K562 (cell line): Measurements from ENCODE around the gene ECM1. TPM values are rescaled to one million over a fixed set of nuclear protein-coding genes. Genes with fewer than 3 reads are reported as not detected.
A peak's percentile ranks its signal among the peaks of the same experiment; 100 is the strongest.

Experiments used
- ATF7 ChIP-seq: fragments of 450-650 bp; IDR thresholded peaks from 2 replicates; pipeline ENCODE4 v1.7.1; 2014; ENCODE audit warnings: mild to moderate bottlenecking, moderate library complexity
- CBFA2T3 ChIP-seq: fragments of 450-650 bp; IDR thresholded peaks from 2 replicates; pipeline ENCODE4 v1.6.1; 2017
- CHCHD3 ChIP-seq: fragments of 250-450 bp; sonication (Bioruptor Pico); IDR thresholded peaks from 2 replicates; pipeline ENCODE4 v2.1.2; 2022; ENCODE audit warnings: mild to moderate bottlenecking
- CSDE1 ChIP-seq, 2 experiments: fragments of 450-650 bp; IDR thresholded peaks; 2 replicates each; pipeline ENCODE4 v1.6.1; 2016; ENCODE audit warnings: mild to moderate bottlenecking in 1 of 2
- GATAD2A ChIP-seq: fragments of 450-650 bp; IDR thresholded peaks from 2 replicates; pipeline ENCODE4 v1.6.1; 2017
- HDGF ChIP-seq: fragments of 450-650 bp; IDR thresholded peaks from 2 replicates; pipeline ENCODE4 v1.6.1; 2016
- HEY1 ChIP-seq: fragments of 250-450 bp; sonication (Bioruptor Pico); IDR thresholded peaks from 2 replicates; pipeline ENCODE4 v1.5.0; 2020; ENCODE audit warnings: mild to moderate bottlenecking, moderate library complexity, borderline replicate concordance
- KDM5B ChIP-seq: fragments of 200-600 bp; sonication (generic); IDR thresholded peaks from 2 replicates; pipeline ENCODE4 v1.6.1; 2012; ENCODE audit warnings: low read depth, mild to moderate bottlenecking, moderate library complexity, low read length, control low read depth, inconsistent platforms; ENCODE audit not compliant: insufficient replicate concordance
- NRF1 ChIP-seq, 2 experiments: fragments of 450-650 bp; IDR thresholded peaks in 1 of 2; conservative IDR thresholded peaks in 1 of 2; 2 replicates each; pipeline ENCODE4 v1.6.1; 2014; ENCODE audit warnings: mild to moderate bottlenecking in 2 of 2
- RNF2 ChIP-seq: sonication (generic); IDR thresholded peaks from 2 replicates; pipeline ENCODE4 v1.6.1; 2016
- SAP30 ChIP-seq: fragments of 200-600 bp; sonication (generic); IDR thresholded peaks from 2 replicates; pipeline ENCODE4 v1.6.1; 2012; ENCODE audit warnings: borderline replicate concordance, low read depth, mild to moderate bottlenecking, moderate library complexity, low read length, control low read depth, inconsistent platforms; ENCODE audit not compliant: insufficient read depth, poor library complexity, severe bottlenecking
- ZNF140 ChIP-seq: fragments of 250-450 bp; sonication (Bioruptor Pico); IDR thresholded peaks from 2 replicates; pipeline ENCODE4 v1.8.0; 2021; ENCODE audit warnings: moderate library complexity, mild to moderate bottlenecking, inconsistent platforms
- ZNF347 ChIP-seq: fragments of 450-650 bp; formaldehyde crosslinking; IDR thresholded peaks from 2 replicates; pipeline ENCODE4 v1.4.0; 2020; ENCODE audit warnings: low read depth, mild to moderate bottlenecking, moderate library complexity
- ZNF586 ChIP-seq: fragments of 450-650 bp; formaldehyde crosslinking; conservative IDR thresholded peaks from 2 replicates; pipeline ENCODE4 v1.4.0; 2020; ENCODE audit warnings: mild to moderate bottlenecking, moderate library complexity
- polyA plus RNA-seq, 8 experiments: library from polyadenylated mRNA; depleted of rRNA in 4 of 8; stranded (reverse) in 5 of 8; unstranded in 3 of 8; fragments of >200 nt; fragmentation: Nextera tagmentation in 2 of 8; fragmentation: Illumina TruSeq in 1 of 8; extraction: Ambion mirVana in 2 of 8; extraction: Trizol in 1 of 8; gene quantifications; 2 replicates each; pipeline versions ENCODE4 v1.2.1 to v1.2.3, GENCODE V29; 2011 to 2014; ENCODE audit warnings: inconsistent platforms in 1 of 8, missing spikeins in 1 of 8
- total RNA-seq, 7 experiments: library from RNA; depleted of rRNA in 6 of 7; stranded (reverse); fragments of >200 nt in 6 of 7; fragmentation: Illumina TruSeq in 2 of 7; extraction: Trizol in 2 of 7; gene quantifications; 2 replicates each; pipeline versions ENCODE4 v1.2.1 to v1.2.3, GENCODE V29; 2011 to 2021; ENCODE audit warnings: low replicate concordance in 1 of 7
- TF ChIP-seq, protein P1 (sequence below), 2 experiments: IDR thresholded peaks; 2 replicates each; pipeline ENCODE4 v1.6.1; 2012; ENCODE audit warnings: improper control_type of control experiment in 2 of 2, low read depth in 2 of 2, low read length in 2 of 2, borderline replicate concordance in 1 of 2
- TF ChIP-seq, protein P2 (sequence below): fragments of 450-650 bp; formaldehyde crosslinking; IDR thresholded peaks from 2 replicates; pipeline ENCODE4 v1.4.0; 2022; ENCODE audit warnings: missing genetic modification characterization
- TF ChIP-seq, protein P3 (sequence below): IDR thresholded peaks from 3 replicates; pipeline ENCODE4 v1.6.1; 2011; ENCODE audit warnings: borderline replicate concordance, mild to moderate bottlenecking, moderate library complexity; ENCODE audit not compliant: insufficient read length; ENCODE audit errors: extremely low read depth
- TF ChIP-seq, protein P4 (sequence below): sonication (generic); formaldehyde crosslinking; IDR thresholded peaks from 2 replicates; pipeline ENCODE4 v1.8.0; 2022; ENCODE audit warnings: mild to moderate bottlenecking, missing genetic modification reagents, borderline replicate concordance

The ECM1 gene
- total and polyA plus RNA-seq, 9 of the 15 experiments (the other 6 are each of a cell fraction or from before 2014, with no cell fraction given), result 6.6 to 52.2 (median 12.8) TPM

DNA sequence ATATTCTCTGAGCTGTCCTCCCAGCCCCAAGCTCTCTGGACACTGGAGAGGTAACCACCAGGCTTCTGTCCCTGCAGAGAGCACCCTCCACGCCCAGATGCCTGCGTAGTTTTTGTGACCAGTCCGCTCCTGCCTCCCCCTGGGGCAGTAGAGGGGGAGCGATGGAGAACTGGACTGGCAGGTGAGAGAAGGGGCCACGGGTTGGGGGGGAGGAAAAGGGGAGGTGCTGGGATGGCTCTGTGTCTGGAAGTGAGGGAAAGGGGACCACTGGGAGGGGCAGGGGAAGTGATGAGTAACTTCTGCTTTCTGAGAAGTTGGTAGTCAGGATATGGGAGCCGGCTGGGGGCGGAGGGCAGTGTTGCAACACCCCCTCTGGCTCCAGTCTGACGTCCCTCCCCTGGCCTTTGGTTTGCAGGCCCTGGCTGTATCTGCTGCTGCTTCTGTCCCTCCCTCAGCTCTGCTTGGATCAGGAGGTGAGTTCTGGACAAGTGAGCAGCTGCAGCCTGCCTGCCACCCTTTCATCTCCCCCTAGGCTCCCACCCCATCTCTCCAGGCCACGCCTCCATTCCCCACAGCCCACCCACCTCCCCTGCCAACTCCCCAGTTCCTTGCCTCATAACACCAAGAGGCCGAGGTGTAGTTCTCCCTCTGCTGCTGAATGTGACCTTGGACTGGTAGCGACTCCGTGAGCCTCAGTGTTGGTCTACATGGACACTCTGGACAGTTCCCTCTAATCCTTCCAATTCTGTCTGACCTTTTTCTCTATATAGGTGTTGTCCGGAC lies 44.4 kb downstream of the ECM1 start (continued):
- TF ChIP-seq, protein P1, sequence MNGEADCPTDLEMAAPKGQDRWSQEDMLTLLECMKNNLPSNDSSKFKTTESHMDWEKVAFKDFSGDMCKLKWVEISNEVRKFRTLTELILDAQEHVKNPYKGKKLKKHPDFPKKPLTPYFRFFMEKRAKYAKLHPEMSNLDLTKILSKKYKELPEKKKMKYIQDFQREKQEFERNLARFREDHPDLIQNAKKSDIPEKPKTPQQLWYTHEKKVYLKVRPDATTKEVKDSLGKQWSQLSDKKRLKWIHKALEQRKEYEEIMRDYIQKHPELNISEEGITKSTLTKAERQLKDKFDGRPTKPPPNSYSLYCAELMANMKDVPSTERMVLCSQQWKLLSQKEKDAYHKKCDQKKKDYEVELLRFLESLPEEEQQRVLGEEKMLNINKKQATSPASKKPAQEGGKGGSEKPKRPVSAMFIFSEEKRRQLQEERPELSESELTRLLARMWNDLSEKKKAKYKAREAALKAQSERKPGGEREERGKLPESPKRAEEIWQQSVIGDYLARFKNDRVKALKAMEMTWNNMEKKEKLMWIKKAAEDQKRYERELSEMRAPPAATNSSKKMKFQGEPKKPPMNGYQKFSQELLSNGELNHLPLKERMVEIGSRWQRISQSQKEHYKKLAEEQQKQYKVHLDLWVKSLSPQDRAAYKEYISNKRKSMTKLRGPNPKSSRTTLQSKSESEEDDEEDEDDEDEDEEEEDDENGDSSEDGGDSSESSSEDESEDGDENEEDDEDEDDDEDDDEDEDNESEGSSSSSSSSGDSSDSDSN (IDR thresholded peaks at IDR 0.05; ENCODE audit: borderline replicate concordance in 1 of 2, low read depth in 2 of 2, low read length in 2 of 2), result peak in 1 of 2 experiments; percentile 56; a peak in 1 of 4 replicates
- TF ChIP-seq ZNF586 (0 out of 2 replicates have a peak, but pooled peaks have one; percentile 10), ZNF347 (no peak), GATAD2A (peak; percentile 84; the same call in 1 of the 2 replicates), ATF7 (peak; percentile 83), ZNF140 (CRISPR knock-in tag) (no peak), CSDE1 (IDR thresholded peaks at IDR 0.05) (no peak), CHCHD3 (no peak), SAP30 (peak; percentile 51), HEY1 (CRISPR knock-in tag) (no peak), KDM5B (peak; percentile 29), NRF1 (conservative IDR thresholded peaks at IDR 0.05 in 1 of 2, IDR thresholded peaks at IDR 0.05 in 1 of 2) (peak; percentile 18 to 38; a peak in 2 of 4 replicates), RNF2 (peak; percentile 54; the same call in 1 of the 2 replicates), HDGF (peak; percentile 76; the same call in 1 of the 2 replicates), CBFA2T3 (peak; percentile 54)
- TF ChIP-seq, protein P2, sequence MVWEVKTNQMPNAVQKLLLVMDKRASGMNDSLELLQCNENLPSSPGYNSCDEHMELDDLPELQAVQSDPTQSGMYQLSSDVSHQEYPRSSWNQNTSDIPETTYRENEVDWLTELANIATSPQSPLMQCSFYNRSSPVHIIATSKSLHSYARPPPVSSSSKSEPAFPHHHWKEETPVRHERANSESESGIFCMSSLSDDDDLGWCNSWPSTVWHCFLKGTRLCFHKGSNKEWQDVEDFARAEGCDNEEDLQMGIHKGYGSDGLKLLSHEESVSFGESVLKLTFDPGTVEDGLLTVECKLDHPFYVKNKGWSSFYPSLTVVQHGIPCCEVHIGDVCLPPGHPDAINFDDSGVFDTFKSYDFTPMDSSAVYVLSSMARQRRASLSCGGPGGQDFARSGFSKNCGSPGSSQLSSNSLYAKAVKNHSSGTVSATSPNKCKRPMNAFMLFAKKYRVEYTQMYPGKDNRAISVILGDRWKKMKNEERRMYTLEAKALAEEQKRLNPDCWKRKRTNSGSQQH, result peak; percentile 20
- TF ChIP-seq, protein P3, sequence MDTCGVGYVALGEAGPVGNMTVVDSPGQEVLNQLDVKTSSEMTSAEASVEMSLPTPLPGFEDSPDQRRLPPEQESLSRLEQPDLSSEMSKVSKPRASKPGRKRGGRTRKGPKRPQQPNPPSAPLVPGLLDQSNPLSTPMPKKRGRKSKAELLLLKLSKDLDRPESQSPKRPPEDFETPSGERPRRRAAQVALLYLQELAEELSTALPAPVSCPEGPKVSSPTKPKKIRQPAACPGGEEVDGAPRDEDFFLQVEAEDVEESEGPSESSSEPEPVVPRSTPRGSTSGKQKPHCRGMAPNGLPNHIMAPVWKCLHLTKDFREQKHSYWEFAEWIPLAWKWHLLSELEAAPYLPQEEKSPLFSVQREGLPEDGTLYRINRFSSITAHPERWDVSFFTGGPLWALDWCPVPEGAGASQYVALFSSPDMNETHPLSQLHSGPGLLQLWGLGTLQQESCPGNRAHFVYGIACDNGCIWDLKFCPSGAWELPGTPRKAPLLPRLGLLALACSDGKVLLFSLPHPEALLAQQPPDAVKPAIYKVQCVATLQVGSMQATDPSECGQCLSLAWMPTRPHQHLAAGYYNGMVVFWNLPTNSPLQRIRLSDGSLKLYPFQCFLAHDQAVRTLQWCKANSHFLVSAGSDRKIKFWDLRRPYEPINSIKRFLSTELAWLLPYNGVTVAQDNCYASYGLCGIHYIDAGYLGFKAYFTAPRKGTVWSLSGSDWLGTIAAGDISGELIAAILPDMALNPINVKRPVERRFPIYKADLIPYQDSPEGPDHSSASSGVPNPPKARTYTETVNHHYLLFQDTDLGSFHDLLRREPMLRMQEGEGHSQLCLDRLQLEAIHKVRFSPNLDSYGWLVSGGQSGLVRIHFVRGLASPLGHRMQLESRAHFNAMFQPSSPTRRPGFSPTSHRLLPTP, result no peak
- TF ChIP-seq, protein P4, sequence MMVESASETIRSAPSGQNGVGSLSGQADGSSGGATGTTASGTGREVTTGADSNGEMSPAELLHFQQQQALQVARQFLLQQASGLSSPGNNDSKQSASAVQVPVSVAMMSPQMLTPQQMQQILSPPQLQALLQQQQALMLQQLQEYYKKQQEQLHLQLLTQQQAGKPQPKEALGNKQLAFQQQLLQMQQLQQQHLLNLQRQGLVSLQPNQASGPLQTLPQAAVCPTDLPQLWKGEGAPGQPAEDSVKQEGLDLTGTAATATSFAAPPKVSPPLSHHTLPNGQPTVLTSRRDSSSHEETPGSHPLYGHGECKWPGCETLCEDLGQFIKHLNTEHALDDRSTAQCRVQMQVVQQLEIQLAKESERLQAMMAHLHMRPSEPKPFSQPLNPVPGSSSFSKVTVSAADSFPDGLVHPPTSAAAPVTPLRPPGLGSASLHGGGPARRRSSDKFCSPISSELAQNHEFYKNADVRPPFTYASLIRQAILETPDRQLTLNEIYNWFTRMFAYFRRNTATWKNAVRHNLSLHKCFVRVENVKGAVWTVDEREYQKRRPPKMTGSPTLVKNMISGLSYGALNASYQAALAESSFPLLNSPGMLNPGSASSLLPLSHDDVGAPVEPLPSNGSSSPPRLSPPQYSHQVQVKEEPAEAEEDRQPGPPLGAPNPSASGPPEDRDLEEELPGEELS (CRISPR knock-in tag), result no peak
